GM11168 (cell line): Measurements from ENCODE around the gene CLCN6.

Source experiments
- in situ Hi-C: fragments of 300-500 bp; cut with MboI; formaldehyde crosslinking; loops from one replicate; pipeline ENCODE4 v1.12.0; 2022; ENCODE audit warnings: low sequenced_read_pairs; ENCODE audit not compliant: unreplicated experiment

CLCN6 gene

DNA sequence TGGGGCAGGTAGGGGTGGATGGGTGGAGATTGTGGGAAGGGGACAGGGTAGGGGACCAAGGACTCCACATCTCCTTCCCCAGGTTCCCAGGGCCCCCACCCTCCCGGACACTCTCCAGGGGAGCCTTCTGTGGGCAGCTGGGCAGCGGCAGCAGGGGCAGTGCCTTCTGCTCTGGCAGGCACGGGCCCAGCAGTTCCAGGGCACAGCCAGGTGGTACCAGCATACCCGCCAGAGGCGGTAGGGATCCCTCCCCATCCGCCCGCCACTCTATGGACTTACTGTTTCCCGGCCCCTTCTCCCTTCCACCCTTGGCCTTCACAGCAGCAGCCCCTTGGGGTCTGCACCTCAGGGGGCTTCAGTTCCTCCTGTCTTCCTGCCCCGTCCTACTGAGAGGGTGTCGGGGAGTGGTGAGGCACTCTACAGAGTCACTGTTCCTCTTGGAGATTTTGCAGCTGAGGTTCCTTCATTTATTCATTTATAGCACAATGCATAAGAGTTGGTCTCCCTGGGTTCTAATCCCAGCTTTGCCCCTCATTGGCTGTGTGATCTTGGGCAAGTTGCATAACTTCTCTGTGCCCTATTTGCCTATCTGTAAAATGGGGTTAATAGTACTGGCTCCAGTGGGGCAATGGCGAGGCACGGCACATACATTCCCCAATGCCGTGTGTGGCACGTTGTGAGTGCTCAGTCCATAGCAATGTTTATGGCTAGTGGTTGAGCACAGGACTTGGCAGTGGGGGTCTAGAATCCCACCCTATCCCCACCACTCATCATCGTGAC, 27.0 kb upstream of the CLCN6 start:
- in situ Hi-C loops = no loop called here

DNA sequence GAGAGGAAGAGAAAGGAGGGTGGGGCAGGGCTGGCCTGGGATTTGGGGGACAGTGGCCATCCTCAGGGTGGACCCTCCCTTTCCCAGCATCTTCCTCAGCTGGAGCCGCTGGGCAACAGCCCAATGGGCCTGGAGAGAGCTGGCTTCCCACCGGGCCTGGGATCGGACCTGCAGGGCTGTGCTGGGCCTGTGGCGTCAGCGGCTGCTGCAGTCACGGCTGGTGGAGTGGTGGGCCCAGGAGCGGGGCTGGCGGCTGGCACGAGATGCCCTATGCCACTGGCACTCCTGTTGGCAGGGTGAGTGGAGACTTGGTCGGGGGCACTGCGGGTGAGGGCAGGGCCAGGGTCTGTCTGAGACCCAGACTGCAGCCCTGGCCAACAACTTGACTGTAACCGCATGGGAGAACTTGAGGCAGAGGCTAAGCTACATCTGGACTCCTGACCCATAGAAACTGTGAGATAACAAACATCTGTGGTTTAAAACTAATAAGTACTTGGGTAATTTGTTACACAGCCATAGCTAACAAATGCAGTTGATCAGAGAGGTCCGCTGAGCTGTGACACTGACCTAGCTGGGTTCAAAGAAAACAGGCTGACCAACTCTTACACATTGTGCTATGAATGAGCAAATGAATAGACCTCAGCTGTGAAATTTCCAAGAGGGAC, 26.1 kb upstream of the CLCN6 start:
- in situ Hi-C loops = no loop called here

DNA sequence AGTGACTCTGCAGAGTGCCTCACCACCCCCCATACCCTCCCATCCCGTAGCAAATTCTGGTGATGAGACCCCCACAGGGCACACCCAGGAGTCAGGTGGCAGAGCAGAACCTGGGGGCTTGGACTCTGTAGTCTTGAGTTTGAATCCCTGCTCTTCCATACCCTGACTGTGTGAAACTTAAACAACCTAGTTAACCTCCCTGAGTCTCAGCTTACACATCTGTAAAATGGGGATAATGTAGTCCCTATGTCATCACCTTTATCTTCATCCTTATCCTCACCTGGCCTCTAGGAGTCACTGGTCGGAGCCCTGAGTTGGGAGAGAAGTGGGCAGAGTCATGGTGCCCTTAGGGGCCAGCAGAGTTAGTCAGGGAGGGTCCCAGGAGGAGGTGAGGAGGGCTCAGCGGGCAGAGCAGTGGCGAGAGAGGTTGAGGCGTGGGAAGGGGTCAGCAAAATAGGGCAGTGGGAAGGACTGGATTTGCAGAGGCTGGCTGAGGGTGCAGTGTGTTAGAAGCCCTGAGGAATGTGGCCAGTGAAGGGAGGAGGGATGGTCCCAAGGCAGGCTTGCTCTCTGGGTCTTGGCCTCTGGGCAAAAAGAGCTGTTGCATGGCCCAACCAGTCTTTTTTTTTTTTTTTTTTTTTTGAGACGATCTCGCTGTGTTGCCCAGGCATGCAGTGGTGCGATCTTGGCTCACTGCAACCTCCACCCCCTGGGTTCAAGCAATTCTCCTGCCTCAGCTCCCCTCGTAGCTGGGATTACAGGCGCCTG, 25.4 kb upstream of the CLCN6 start:
- in situ Hi-C loops = no loop called here

DNA sequence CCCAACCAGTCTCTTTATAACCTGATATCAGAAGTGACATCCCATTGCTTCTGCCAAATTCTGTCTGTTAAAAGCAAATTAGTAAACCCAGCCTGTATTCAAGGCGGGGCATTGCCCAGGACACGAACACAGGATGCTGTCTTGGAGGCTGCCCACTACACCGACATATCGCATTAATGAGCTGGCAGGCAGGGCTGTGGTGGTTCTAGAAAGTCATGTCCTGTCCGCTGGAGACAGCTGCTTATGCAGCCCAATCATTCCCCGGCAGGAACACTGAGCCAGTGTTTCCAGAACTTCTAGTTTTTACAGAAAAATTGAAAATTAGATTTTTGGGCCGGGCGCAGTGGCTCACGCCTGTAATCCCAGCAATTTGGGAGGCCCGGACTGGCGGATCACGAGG, 24.7 kb upstream of the CLCN6 start:
- in situ Hi-C loops = no loop called here

DNA sequence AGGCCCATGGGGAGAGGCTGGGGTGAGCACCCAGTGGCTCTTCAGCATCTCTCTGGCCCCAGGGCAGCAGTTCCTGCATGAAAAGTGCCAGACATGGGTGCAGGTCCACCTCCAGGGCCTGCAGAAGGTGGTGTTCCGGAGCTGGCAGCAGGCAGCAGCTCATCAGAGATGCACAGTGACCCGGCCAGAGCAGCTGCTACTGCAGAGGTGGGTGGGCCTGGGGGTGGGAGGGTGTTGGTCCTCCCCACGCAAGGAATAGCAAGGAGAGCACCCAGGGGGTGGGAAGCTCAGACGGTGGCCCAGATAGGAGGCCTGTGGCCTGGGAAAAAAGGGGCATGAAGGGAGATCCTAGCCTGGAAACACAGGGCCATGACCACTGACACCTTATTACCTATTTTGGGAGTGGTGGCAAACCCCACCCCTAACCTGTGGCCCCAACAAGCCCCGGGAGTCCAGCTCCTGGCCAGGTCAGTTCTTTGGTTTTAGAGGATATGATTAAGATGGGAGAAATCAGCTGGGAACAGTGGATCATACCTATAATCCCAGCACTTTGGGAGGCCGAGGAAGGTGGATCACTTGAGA, 23.8 kb upstream of the CLCN6 start:
- in situ Hi-C loops = no loop called here

DNA sequence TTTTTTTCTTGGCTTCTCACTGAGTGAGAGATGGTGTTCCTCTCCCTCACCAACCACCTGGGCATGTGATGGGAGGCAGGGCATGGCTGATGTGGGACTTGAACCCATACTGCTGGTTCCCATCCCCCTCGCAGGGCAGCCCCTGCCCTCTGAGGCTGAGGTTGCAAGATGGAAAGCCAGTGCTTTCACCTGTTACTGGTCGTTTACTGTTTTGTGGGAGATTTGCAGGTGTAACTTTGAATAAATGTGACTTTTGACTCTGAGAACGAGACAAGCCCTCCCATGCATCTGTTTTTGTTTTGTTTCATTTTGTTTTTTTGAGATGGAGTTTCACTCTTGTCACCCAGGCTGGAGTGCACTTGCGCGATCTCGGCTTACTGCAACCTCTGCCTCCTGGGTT, 22.4 kb upstream of the CLCN6 start:
- in situ Hi-C loops = no loop called here

DNA sequence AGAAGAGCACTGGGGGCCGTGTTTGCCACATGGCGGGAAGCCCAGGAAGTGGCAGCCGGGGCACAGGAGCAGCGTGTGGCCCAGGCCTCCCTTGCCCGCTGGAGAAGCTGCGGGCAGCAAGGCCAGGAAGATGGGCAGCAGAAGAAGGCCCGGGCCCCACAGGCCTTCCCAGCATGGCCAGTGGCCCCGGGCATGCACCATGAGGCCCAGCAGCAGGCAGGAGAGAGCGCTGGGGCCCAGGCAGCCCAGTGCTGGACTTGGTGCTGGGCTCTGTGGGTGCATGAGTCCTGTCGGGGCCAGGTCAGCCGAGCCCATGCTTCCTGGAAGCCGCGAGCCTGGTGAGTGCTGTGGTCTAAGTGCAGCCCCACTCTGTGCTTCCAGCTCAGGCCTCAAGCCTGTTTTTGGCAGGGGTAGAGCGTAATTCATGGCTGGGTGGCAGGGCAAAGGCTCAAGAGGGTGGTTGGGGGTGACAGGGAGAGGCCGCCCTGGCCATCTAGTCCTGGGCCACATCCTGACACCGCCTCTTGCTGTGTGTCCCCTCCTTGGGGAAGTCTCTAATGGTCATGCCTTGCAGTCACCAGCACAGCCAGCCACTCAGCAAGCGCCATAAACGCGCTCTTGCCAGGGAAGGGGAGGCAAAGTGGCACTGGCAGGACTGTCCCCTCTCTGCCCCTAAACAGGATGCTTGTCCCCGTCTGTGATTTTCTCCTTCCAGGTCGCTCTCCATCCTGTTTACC, 21.6 kb upstream of the CLCN6 start:
- in situ Hi-C loops = no loop called here

DNA sequence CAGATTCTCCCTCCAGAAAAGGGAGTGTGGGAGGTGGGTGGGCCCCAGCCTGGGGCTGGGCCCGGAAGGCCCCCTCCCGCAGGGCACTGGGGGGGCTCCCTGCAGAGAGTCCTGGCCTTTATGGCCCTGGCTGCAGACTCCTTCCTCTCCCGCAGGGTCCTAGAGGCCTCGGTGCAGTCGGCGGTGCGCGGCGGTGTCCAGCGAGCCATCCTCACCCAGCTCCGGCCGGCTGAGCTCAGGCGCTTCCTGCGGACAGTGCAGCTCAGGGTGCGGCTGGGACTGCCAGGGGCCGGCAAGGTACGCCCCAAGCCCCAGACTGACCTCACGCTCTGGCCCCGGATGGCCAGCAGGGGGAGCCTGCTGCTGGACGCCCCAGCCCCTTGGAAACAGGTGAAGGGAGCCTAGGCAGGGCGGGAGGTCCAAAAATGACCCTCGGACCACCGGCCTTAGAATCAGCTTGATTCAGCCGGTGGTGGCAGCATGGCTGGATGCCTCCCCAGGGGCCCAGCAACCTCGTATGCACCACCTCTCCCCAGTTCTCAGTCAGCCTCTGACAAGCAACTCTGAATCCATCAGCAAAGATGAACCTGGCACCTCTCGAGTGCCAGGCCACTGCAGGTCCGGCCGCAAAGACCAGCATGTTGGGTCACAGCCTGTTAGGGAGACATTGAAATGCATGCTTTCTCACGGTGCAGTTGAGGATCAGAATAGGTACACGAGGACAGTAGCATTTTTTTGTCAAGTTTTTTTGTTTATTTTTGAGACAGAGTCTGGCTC, 20.8 kb upstream of the CLCN6 start:
- in situ Hi-C loops = no loop called here

DNA sequence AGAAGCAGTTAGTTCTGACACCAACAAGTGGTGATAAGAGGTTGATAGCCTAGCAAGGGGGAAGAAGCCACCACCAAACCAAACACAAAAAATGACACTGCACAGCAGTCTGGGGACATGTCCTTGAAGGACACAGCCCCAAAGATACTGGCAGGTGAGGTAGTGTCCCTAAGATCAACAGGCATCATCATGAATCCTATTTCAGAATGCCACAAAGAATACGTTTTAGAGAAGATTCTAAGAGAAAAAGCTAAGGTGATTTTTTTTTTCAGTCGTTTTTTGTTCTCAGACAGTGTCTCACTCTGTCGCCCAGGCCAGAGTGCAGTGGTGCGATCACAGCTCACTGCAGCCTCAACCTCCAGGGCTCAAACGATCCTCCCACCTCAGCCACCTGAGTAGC, 19.8 kb upstream of the CLCN6 start:
- in situ Hi-C loops = no loop called here

DNA sequence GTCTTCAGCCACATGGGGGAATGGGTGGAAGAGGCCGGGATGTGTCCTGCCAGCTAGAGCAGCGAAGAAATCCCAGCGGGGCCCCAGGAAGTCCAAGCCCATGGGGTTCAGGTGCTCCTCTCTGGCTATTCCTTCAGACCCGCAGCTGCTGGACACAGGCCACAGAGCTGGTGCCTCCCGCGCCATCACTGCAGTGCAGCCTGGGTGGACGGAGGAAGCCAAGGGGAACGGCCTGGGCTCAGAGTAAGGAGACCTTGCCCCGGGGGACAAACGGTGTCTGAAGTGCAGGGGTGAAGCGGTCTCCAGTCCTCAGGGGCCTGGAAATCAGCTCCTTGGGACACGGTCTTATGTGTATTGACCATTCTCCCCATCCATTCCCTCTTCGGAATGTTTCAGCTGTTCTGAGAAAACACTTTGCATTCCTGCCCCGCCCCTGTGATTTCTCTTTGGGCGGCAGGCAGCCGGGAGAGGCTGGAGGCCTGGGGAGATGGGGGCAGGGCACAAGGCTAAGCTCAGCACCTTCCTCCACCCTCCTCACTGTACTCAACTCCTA, 18.7 kb upstream of the CLCN6 start:
- in situ Hi-C loops = no loop called here

DNA sequence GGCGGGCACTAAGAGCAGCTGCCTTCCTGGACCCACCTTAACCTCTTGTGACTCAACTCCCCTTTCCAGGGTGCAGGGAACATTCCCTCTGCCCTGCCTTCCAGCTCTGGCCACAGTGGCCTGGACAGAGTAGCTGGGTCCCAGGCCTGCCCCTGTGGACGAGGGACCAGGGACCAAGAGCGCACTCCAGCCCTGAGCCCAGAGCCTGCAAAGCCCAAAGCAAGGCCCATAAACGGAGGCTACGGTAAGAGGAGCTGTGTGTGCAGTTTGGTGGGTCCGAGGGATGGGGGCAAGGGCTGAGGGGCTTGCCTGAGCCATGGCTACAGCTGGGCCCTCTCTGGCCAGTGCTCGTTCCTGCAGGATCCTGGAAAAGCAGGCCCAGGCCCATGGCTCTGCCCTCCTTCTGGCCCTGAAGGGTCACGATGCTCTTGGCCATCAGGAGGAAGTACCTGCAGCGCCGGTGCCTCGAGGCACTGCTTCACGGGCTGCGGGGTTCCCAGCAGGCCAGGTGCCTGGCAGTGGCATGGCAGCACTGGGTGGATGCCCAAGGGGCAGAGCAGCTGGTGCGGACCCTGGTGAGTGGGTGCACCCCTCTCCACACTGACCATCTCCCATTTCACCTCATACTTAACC, 18.1 kb upstream of the CLCN6 start:
- in situ Hi-C loops = no loop called here

DNA sequence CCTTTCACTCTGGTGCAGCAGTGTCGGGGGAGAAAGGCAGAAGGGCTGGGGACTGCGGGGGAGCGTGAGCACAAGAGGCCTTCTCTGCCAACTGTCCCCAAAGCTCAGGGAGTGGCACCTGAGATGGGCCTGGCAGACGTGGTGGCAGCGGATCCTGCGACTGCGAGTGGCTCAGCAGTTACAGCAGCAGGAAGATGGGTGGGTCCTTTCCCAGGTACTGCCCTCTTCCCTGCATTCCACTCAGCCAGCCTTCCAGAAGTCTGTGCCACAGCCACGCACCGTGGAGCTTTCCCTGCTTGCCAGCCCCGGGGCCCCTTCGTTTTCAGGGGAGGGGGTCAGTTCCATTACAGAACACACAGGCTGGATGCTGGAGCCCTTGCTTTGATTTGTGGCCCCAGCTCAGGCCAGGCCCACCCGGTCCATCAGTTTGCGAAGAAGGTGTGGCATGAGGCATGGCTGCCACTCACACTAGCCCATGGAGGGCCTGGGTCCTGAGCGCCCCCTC, 17.4 kb upstream of the CLCN6 start:
- in situ Hi-C loops = no loop called here

DNA sequence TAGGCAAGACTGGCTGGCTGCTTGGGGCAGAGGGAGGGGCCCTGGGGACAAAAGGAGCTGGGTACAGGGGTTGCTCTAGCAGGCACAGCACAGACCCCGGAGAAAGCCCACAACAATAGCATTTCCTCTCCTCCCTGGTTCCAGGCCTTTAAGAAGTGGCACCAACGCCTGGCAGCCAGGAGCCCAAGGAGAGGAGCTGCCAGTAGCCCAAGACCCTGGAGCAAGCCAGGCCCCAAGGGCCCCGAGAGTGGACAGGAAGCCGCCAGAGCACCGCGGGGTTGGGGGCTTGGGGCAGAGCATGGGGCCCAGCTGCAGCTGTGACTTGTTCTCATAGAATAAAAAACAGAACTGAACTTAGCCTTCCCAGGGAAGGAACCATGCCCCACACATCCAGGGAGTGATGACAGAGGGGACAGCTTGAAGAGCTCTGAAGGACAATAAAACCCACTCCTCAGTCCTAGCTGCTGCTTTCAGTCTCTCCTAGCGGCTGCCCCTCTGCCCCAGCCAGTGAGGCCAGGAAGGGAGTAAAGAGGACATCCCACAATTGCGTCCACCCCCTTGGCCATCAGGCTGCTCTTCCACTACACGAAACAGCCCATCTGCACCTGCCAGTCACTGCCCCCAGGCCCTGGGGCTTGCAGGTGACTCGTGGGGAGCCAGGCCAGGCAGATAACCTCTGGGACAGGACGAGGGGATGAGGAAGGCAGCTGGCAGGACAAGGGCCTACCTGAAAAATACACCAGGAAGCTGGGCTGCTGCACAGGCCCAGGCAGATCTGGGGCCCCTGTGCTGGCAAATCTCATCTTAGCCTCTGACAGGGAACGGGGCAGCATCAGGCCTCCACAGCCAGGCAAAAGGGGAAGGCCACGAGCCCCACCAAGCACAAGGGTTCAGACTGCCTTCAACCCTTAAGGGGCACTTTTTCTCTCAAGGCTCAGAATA, 16.6 kb upstream of the CLCN6 start:
- in situ Hi-C loops = no loop called here

DNA sequence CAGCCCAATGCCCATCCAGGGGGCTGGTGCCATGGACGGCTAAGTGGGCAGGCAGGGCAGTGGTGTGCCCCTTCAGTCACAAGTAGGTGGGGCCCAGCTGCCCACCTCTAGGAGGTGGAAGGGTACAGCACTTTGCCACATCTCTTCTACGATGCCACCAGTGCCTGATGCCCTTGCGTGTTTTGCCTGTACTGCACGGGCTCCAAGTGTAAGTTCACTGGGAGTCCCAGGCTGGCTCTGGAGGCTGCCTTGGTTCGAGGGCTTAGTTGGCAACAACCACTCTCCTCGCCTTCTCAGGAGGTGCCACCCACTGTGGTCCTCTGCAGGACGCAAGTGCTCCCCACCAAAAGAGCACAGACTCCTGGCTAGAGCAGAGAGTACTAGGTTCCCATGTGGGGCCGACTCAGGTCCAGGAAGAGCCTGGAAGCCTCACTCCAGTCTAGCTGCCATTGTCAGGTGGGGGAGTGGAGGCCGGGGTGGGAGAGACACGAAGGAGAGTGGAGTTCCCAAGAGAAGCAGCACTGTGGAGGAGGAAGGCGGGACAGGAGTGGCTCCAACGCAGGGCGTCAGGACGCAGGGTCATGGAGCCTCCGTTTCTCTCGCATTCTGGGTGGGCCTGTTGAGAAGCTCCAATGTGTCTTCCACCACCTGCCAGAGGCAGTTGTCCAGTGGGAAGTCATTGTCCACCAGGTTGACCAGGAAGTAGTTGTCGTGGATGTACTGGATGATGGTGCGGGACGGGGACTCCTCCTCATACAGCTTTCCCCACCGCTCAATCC, 15.7 kb upstream of the CLCN6 start:
- in situ Hi-C loops = no loop called here

DNA sequence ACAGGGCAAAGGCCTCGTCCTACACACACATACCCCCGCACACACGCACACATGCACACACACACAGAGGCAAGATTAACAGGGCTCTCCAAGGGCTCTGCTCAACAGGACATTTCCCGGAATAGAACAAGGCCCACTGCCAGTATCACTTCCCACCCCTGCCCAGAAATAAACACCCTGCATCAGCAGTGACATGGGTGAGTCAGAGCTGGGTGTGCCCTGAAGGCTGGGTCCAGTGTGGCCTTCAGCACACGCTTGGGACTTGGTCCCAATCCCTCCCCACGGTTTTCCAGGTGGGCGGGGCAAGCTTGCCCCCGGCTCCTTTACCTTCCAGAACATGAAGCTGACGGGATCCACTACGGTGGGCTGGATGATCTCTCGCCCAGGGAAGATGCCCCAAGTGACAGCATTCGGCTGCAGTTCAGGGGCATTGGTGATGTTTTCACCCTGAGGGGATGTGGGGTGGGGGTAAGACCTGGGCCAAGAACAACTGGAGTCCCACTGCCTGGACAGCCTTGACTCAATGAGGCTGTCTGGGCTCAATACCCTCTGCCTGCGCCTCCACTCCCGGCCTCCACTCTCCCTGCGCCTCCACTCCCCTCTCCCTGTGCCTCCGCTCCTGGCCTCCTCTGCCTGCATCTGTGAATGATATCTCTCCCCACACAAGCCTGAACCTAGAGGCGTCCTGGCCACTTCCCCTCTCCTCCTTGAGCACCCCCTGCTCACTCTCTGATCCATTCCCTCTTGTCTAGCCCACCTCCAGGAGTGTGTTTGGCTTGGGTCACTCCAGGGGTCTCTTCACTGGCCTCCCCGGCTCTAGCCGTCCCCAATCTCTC, 14.9 kb upstream of the CLCN6 start:
- in situ Hi-C loops = no loop called here

DNA sequence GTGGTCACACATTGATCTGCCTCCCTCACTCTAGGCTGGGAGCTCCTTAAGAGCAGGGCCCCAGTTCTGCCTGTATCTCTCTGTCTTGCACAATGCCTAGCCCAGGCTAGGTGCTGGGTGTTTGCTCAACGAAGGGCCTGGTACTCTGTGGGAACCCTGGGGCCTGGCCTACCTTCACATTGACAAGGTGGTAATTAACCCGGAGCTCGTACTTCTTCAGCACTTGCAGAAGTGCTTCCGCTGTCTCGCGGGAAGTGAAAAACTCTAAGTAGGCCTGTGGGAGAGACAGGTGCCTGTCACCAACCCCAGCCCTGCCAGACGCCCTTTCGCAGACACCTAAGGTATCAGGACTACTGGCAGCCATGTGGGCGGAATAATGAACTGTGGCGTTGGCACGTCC, 13.9 kb upstream of the CLCN6 start:
- in situ Hi-C loops = no loop called here
